ENCODE data around the gene CADM4. TPM values are rescaled to one million over a fixed set of nuclear protein-coding genes. Genes with fewer than 3 reads are reported as not detected.

CADM4 gene
- total and polyA plus RNA-seq, 7 experiments from 2014 or later = 0.34 to 2.0 (median 0.51) TPM

DNA sequence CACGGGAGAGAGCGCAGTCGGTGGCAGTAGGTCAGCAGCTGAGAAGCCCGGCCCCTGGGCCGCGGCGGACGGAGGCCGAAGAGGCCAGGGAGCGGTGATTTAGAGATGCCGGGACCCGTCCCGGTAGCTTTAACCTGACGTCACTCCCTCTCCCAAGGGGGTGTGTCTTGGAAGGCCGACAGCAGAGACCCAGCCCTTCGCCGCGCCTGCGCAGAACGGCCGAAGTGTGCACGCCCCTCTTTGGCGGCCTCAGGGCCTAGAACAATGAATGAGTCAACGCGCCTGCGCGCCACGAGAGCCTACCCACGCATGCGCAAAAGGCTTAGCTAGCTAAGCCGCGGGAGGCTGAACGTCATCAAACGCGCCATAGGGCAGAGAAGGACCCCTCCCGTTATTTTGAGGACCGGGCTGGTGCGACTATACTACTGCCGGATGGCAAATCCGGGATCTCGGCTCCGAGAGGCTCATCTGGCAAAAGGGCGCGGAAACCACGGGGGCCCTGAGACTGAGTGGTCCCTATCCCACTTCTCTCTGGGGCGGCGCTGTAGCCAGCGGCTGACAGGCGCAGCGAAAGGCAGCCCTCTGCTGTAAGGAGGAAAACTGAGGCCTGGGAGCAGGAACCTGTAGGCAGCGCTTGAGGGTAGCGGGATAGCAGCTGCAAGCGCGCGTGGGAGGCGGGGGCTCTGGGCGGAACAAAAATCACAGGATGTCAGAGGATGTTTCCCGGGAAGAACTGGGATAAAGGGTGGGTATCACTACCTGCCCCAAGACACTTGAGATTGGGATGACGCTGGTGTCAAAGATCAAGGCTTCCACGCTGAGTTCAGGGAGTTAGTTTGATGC, 43.4 kb downstream of the CADM4 start, which contains the start of the genes IRGQ and ZNF576:
IRGQ (minus strand) TSS at position 136 of the 843 bp plus-strand sequence. CDS start 796 bp downstream, outside the sequence.
ZNF576 (plus strand) TSS at position 597 of the 843 bp plus-strand sequence. CDS start 514 bp downstream, outside the sequence.
- peaks cover 27 to 47% (median 37%) of the 10 kb centered on the region in 7 donors for H3K4me1 Mint-ChIP-seq
- POLR2A ChIA-PET = interaction anchor here (0.6 to 5.0 kb wide), 15 partner anchors 10 to 157 kb away, joined by 3 to 51 read pairs (median 5); partner anchors contain the start of genes PHLDB3, PINLYP, XRCC1 and ZNF575
- peaks cover 16 to 28% of the 10 kb centered on the region in 2 donors for H3K4me1 ChIP-seq (ENCODE audit: control insufficient read depth in 2 of 2, insufficient read depth in 2 of 2, low read length in 2 of 2)
- H3K4me3 Mint-ChIP-seq = peak within 1 kb of the TSS; percentile 84 to 98 (median 95)
- ATAC-seq (peak; percentile 88), DNase-seq (peak; percentile 98 to 100 (median 99))
- H3K9me3 ChIP-seq (ENCODE audit: control insufficient read depth in 2 of 3, low read length in 3 of 3) = no peaks in the 10 kb centered on the region
- peak within 1 kb of the TSS; percentile 95 for H3K27ac ChIP-seq (ENCODE audit: low read depth, low read length)
- peaks cover 4 to 47% (median 6%) of the 10 kb centered on the region in 3 experiments for H3K36me3 ChIP-seq (ENCODE audit: control insufficient read depth in 2 of 3, insufficient read depth in 3 of 3, low read length in 3 of 3)
- no peaks in the 10 kb centered on the region for H3K27me3 ChIP-seq (ENCODE audit: control insufficient read depth in 2 of 2, insufficient read depth in 2 of 2, low read length in 2 of 2)
- intact Hi-C loops (cut with micrococcal nuclease) = loop anchor here (1.0 to 5.0 kb wide), 17 partner anchors 16 to 339 kb away; partner anchors contain the start of genes PINLYP (in 2 of the 2), SMG9 (in 2 of the 2), XRCC1 (in 2 of the 2) and ZNF428 (in 2 of the 2)
- H3K36me3 Mint-ChIP-seq = peaks cover 0 to 14% (median 4%) of the 10 kb centered on the region in 5 donors
- peak within 1 kb of the TSS; percentile 98 to 100 (median 100) for H3K27ac Mint-ChIP-seq
- peak within 1 kb of the TSS; percentile 81 for H3K4me3 ChIP-seq (ENCODE audit: low read length)
- peaks cover 0 to 4% (median 0%) of the 10 kb centered on the region in 5 donors for H3K27me3 Mint-ChIP-seq
- CTCF ChIA-PET = interaction anchor here (0.6 to 5.5 kb wide), 9 partner anchors 12 to 214 kb away, joined by 3 to 122 read pairs (median 5); partner anchors contain the start of genes PINLYP and XRCC1
- H3K9me3 Mint-ChIP-seq = peaks cover 0 to 5% (median 0%) of the 10 kb centered on the region in 11 donors

DNA sequence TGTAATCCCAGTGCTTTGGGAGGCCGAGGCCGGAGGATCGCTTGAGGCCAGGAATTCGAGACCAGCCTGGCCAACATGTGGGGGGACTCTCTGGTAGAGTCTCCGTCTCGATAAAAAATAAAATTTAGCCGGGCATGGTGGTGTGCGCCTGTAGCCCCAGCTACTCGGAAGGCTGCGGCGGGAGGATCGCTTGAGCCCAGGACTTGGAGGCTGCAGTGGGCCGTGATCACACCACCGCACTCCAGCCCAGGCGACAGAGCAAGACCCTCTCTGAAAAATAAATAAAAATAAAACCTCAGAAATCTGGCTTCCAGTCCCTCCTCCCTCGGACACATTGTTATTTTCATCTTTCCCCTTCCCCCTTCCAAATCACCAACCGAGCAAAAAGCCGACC, 44.0 kb downstream of the CADM4 start:
- Mint-ChIP-seq H3K27ac (peak overlapping the region; percentile 98 to 100 (median 100)), H3K9me3 (peaks cover 0 to 5% (median 0%) of the 10 kb centered on the region in 11 donors), H3K4me1 (peaks cover 27 to 51% (median 41%) of the 10 kb centered on the region in 7 donors), H3K27me3 (peaks cover 0 to 4% (median 0%) of the 10 kb centered on the region in 5 donors), H3K36me3 (peaks cover 0 to 14% (median 6%) of the 10 kb centered on the region in 5 donors), H3K4me3 (peak overlapping the region; percentile 84 to 98 (median 95))
- Histone ChIP-seq H3K4me3 (ENCODE audit: low read length) (peak overlapping the region; percentile 81), H3K4me1 (ENCODE audit: control insufficient read depth in 2 of 2, insufficient read depth in 2 of 2, low read length in 2 of 2) (peaks cover 16 to 28% of the 10 kb centered on the region in 2 donors), H3K27ac (ENCODE audit: low read depth, low read length) (peak overlapping the region; percentile 95), H3K27me3 (ENCODE audit: control insufficient read depth in 2 of 2, insufficient read depth in 2 of 2, low read length in 2 of 2) (no peaks in the 10 kb centered on the region), H3K36me3 (ENCODE audit: control insufficient read depth in 2 of 3, insufficient read depth in 3 of 3, low read length in 3 of 3) (peaks cover 4 to 42% (median 6%) of the 10 kb centered on the region in 3 experiments), H3K9me3 (ENCODE audit: control insufficient read depth in 2 of 3, low read length in 3 of 3) (no peaks in the 10 kb centered on the region)
- ATAC-seq (no peak), DNase-seq (peak in 1 of 9 donors; percentile 35)
- POLR2A ChIA-PET = interaction anchor here (0.6 to 5.0 kb wide), 14 partner anchors 9 to 156 kb away, joined by 3 to 51 read pairs (median 5); partner anchors contain the start of genes PHLDB3, PINLYP, XRCC1 and ZNF575
- intact Hi-C loops (cut with micrococcal nuclease) = loop anchor here in 1 of 2 donors (5.0 kb wide), 1 partner anchor 133 kb away; no protein-coding TSS in a partner anchor
- CTCF ChIA-PET = interaction anchor here (0.6 to 5.5 kb wide), 13 partner anchors 11 to 214 kb away, joined by 3 to 122 read pairs (median 8); partner anchors contain the start of genes PINLYP and XRCC1

DNA sequence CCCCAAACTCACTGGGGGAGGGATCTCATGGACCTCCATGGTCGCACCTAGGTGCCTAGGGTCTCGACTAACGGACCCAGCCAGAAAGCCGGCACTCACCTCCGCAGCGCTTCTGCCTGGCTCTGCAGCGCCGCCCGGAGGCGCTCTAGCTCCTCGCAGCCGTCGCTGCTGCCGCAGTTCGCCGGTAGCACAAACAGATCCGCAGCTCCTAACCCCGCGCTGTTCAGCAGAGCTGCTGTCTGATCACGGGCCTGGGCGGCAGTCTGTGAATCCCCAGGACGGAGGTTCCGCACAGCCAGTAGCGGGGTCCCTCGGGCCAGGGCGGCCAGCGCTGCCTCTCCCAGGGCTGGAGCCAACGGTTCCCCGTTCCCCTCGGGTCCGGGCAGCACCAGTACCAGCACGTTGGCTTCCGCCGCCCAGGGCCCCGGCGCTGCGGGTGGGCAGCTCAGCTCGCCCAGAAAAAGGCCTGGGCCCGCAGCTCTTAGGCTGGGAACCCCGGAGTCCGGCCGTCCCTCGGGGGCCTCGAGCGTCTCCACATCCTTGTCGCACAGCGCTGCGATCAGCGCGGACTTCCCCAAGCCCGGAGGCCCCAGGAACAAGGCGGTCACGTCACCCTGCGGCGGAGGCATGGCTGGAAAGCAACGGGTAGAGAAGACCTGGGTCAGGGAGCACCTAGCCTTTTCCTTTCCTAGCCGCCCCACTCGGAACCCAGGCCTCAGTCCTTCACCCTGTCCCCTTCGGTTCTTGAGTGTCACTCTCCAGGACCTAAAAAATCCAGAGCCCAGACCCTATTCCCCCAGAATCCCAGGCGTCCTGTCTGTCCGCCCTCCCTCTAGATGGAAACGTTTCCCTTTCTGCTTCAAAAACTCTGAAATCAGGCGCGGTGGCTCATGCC, 44.7 kb downstream of the CADM4 start:
- peak overlapping the region; percentile 84 to 98 (median 95) for H3K4me3 Mint-ChIP-seq
- DNase-seq (peak; percentile 68 to 82 (median 76)), ATAC-seq (peak; percentile 72)
- ChIA-PET POLR2A (interaction anchor here (0.7 to 5.0 kb wide), 12 partner anchors 20 to 156 kb away, joined by 4 to 51 read pairs (median 6); partner anchors contain the start of genes PINLYP, XRCC1 and ZNF575), CTCF (interaction anchor here (0.6 to 5.5 kb wide), 27 partner anchors 11 to 190 kb away, joined by 3 to 122 read pairs (median 5); partner anchors contain the start of genes PINLYP, XRCC1 and ZNF575)
- Histone ChIP-seq H3K4me3 (ENCODE audit: low read length) (peak overlapping the region; percentile 81), H3K9me3 (ENCODE audit: control insufficient read depth in 2 of 3, low read length in 3 of 3) (no peaks in the 10 kb centered on the region), H3K27ac (ENCODE audit: low read depth, low read length) (peak overlapping the region; percentile 95), H3K27me3 (ENCODE audit: control insufficient read depth in 2 of 2, insufficient read depth in 2 of 2, low read length in 2 of 2) (no peaks in the 10 kb centered on the region), H3K36me3 (ENCODE audit: control insufficient read depth in 2 of 3, insufficient read depth in 3 of 3, low read length in 3 of 3) (peaks cover 4 to 38% (median 6%) of the 10 kb centered on the region in 3 experiments), H3K4me1 (ENCODE audit: control insufficient read depth in 2 of 2, insufficient read depth in 2 of 2, low read length in 2 of 2) (peaks cover 18 to 28% of the 10 kb centered on the region in 2 donors)
- peaks cover 0 to 4% (median 0%) of the 10 kb centered on the region in 5 donors for H3K27me3 Mint-ChIP-seq
- H3K36me3 Mint-ChIP-seq = peaks cover 0 to 14% (median 10%) of the 10 kb centered on the region in 5 donors
- H3K27ac Mint-ChIP-seq = peak overlapping the region; percentile 98 to 100 (median 100)
- intact Hi-C loops (cut with micrococcal nuclease) = loop anchor here (1.0 to 5.0 kb wide), 5 partner anchors 40 to 148 kb away; no protein-coding TSS in a partner anchor
- H3K4me1 Mint-ChIP-seq = peaks cover 27 to 55% (median 45%) of the 10 kb centered on the region in 7 donors
- H3K9me3 Mint-ChIP-seq = peaks cover 0 to 5% (median 0%) of the 10 kb centered on the region in 11 donors

DNA sequence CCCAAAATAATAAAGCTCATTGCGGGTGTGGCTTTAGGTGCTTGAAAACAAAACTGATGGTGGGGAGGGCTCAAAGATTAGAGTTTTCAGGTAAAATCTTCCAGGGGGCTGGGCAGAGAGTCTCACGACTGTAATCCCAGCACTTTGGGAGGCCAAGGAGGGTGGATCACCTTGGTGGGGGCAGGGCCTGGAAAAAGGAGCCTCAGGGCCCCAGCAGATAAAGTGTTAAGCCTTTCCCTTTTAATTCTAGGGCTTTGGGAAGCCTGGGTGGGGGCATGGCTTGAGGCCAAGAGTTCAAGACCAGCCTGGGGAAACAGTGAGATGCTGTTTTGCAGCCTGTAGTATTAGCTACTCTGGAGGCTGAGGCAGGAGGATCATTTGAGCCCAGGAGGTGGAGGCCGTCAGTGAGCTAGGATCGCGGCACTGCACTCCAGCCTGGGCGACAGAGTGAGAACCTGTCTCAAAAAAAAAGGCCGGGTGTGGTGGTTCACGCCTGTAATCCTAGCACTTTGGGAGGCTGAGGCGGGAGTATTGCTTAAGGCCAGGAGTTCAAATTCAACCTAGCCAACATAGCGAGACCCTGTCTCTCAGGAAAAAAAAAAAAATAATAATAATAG, 45.5 kb downstream of the CADM4 start:
- H3K27ac ChIP-seq (ENCODE audit: low read depth, low read length) = peak overlapping the region; percentile 95
- Mint-ChIP-seq H3K4me1 (peaks cover 32 to 60% (median 53%) of the 10 kb centered on the region in 7 donors), H3K9me3 (peaks cover 0 to 5% (median 0%) of the 10 kb centered on the region in 11 donors), H3K27me3 (peaks cover 0 to 4% (median 0%) of the 10 kb centered on the region in 5 donors), H3K4me3 (peak overlapping the region; percentile 2 to 97 (median 88)), H3K36me3 (peaks cover 0 to 16% (median 10%) of the 10 kb centered on the region in 5 donors), H3K27ac (peak overlapping the region; percentile 36 to 100 (median 88))
- H3K27me3 ChIP-seq (ENCODE audit: control insufficient read depth in 2 of 2, insufficient read depth in 2 of 2, low read length in 2 of 2) = no peaks in the 10 kb centered on the region
- peaks cover 23 to 28% of the 10 kb centered on the region in 2 donors for H3K4me1 ChIP-seq (ENCODE audit: control insufficient read depth in 2 of 2, insufficient read depth in 2 of 2, low read length in 2 of 2)
- intact Hi-C loops (cut with micrococcal nuclease) = loop anchor here (1.0 kb wide), 4 partner anchors 39 to 147 kb away; no protein-coding TSS in a partner anchor
- ChIA-PET POLR2A (interaction anchor here (0.7 to 5.0 kb wide), 10 partner anchors 19 to 155 kb away, joined by 4 to 51 read pairs (median 6); partner anchors contain the start of genes PINLYP, XRCC1 and ZNF575), CTCF (interaction anchor here (0.6 to 5.5 kb wide), 24 partner anchors 12 to 166 kb away, joined by 3 to 122 read pairs (median 6); partner anchors contain the start of genes PINLYP, XRCC1 and ZNF575)
- no peak overlapping the region for H3K4me3 ChIP-seq (ENCODE audit: low read length)
- H3K9me3 ChIP-seq (ENCODE audit: control insufficient read depth in 2 of 3, low read length in 3 of 3) = no peaks in the 10 kb centered on the region
- DNase-seq (no peak), ATAC-seq (no peak)
- peaks cover under 1 to 30% (median 4%) of the 10 kb centered on the region in 3 experiments for H3K36me3 ChIP-seq (ENCODE audit: control insufficient read depth in 2 of 3, insufficient read depth in 3 of 3, low read length in 3 of 3)

DNA sequence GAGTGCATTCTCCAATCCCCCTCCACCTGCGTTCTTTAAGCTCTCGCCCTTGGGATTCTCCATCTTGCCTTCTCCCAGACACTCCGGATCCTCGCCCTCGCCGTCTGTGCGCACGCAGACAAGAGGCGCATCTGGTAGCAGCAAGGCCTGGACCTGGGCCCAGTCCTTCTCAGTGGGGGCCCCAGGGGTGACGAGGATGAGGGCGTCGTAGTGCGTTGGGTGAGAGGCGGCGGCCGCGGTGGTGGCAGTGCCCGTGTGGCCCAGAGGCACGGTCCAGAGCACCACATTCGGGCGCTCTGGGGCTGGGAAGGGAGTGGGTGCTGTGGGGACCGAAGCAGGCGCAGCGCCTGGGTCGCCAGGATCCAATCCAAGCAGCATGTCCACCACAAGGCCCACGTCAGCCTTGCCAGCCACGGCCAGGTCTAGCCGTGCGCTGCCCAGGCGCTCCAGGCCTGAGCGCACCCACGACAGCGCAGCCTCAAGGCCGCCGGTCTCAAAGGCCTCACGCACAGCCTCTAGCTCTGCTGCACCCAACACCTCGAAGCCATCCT, 46.8 kb downstream of the CADM4 start:
- peaks cover 0 to 4% (median 0%) of the 10 kb centered on the region in 5 donors for H3K27me3 Mint-ChIP-seq
- Histone ChIP-seq H3K4me1 (ENCODE audit: control insufficient read depth in 2 of 2, insufficient read depth in 2 of 2, low read length in 2 of 2) (peaks cover 19 to 24% of the 10 kb centered on the region in 2 donors), H3K27ac (ENCODE audit: low read depth, low read length) (no peak overlapping the region), H3K4me3 (ENCODE audit: low read length) (no peak overlapping the region), H3K27me3 (ENCODE audit: control insufficient read depth in 2 of 2, insufficient read depth in 2 of 2, low read length in 2 of 2) (no peaks in the 10 kb centered on the region), H3K36me3 (ENCODE audit: control insufficient read depth in 2 of 3, insufficient read depth in 3 of 3, low read length in 3 of 3) (peaks cover 0 to 21% (median 0%) of the 10 kb centered on the region in 3 experiments), H3K9me3 (ENCODE audit: control insufficient read depth in 2 of 3, low read length in 3 of 3) (no peaks in the 10 kb centered on the region)
- ChIA-PET CTCF (interaction anchor here (5.5 kb wide), 1 partner anchor 38 kb away, joined by 122 read pairs; no protein-coding TSS in a partner anchor), POLR2A (interaction anchor here (0.6 to 2.6 kb wide), 2 partner anchors 37 to 336 kb away, joined by 3 to 22 read pairs; no protein-coding TSS in a partner anchor)
- intact Hi-C loops (cut with micrococcal nuclease) = no loop called here
- peaks cover 30 to 52% (median 47%) of the 10 kb centered on the region in 7 donors for H3K4me1 Mint-ChIP-seq
- H3K4me3 Mint-ChIP-seq = peak overlapping the region in 4 of 10 donors; percentile 16 to 97 (median 54)
- ATAC-seq = no peak
- peak overlapping the region in 4 of 9 donors; percentile 61 to 88 (median 77) for H3K27ac Mint-ChIP-seq
- DNase-seq = no peak
- H3K9me3 Mint-ChIP-seq = peaks cover 0 to 5% (median 0%) of the 10 kb centered on the region in 11 donors
- peaks cover 0 to 15% (median 6%) of the 10 kb centered on the region in 5 donors for H3K36me3 Mint-ChIP-seq

All from naive thymus-derived CD4-positive, alpha-beta T cell (primary cell).